HG03354 (cell line): Measurements from ENCODE around the gene ZBTB3.
"Not testable (repeated sequence)": the region's sequence is repeated elsewhere in the genome, so short reads cannot be mapped to it uniquely, and the experiment has no call there.

Experiments
- ATAC-seq: cut with Tn5 transposase; IDR thresholded peaks from one replicate; pipeline ENCODE4 v1.9.1; 2021; ENCODE audit warnings: mild to moderate bottlenecking; ENCODE audit not compliant: unreplicated experiment, poor library complexity, severe bottlenecking

ZBTB3 gene

GRCh38 chr11:62719302-62719978, 34.5 kb downstream of the ZBTB3 start:
- ATAC-seq = no peak

- ATAC-seq = no peak
These were observed 37.1 kb downstream of the ZBTB3 start for GRCh38 chr11:62716816-62717215.

- no peak for ATAC-seq
These were observed 37.8 kb downstream of the ZBTB3 start for GRCh38 chr11:62716206-62716605.

GRCh38 chr11:62715150-62716130, 38.5 kb downstream of the ZBTB3 start:
- ATAC-seq = no peak

- no peak for ATAC-seq
These were observed 40.6 kb downstream of the ZBTB3 start for GRCh38 chr11:62713343-62713742.

- ATAC-seq = no peak
These were observed 41.1 kb downstream of the ZBTB3 start for GRCh38 chr11:62712861-62713260.

GRCh38 chr11:62712276-62712812, 41.6 kb downstream of the ZBTB3 start:
- ATAC-seq = no peak

GRCh38 chr11:62710001-62710345, 44.0 kb downstream of the ZBTB3 start:
- ATAC-seq = no peak

- peak; percentile 69 for ATAC-seq
These were observed 44.5 kb downstream of the ZBTB3 start for GRCh38 chr11:62709247-62710000.

GRCh38 chr11:62708793-62709192, 45.2 kb downstream of the ZBTB3 start:
- ATAC-seq = no peak

- ATAC-seq = no peak
These were observed 45.6 kb downstream of the ZBTB3 start for GRCh38 chr11:62708392-62708791.

- ATAC-seq = no peak
These were observed 46.6 kb downstream of the ZBTB3 start, which contains the start of the genes BSCL2 and GNG3 for GRCh38 chr11:62707277-62707861. TSS of gene BSCL2 (minus strand) at chr11:62707424. CDS start at chr11:62707195, 229 bp downstream. TSS of gene GNG3 (plus strand) at chr11:62707676. CDS start at chr11:62708296, 620 bp downstream.

- ATAC-seq = no peak
These were observed 47.1 kb downstream of the ZBTB3 start for GRCh38 chr11:62706850-62707247.

GRCh38 chr11:62705880-62706849, 47.8 kb downstream of the ZBTB3 start:
- peak; percentile 54 for ATAC-seq

GRCh38 chr11:62705413-62705812, 48.5 kb downstream of the ZBTB3 start:
- ATAC-seq = no peak

GRCh38 chr11:62703921-62704320, 50.0 kb downstream of the ZBTB3 start:
- not testable (repeated sequence) for ATAC-seq

- ATAC-seq = no peak
These were observed 51.7 kb downstream of the ZBTB3 start for GRCh38 chr11:62702246-62702645.
